GM11168 (cell line): ENCODE data around the gene CCDC93.
"Not testable (repeated sequence)": the region's sequence is repeated elsewhere in the genome, so short reads cannot be mapped to it uniquely, and the experiment has no call there.

Experiments
- in situ Hi-C: fragments of 300-500 bp; cut with MboI; formaldehyde crosslinking; loops from one replicate; pipeline ENCODE4 v1.12.0; 2022; ENCODE audit warnings: low sequenced_read_pairs; ENCODE audit not compliant: unreplicated experiment

CCDC93 gene

GRCh38 chr2:117931978-117932377 lies 81.9 kb downstream of the CCDC93 start:
- in situ Hi-C loops: no loop called here

- in situ Hi-C loops: no loop called here
These were observed 82.6 kb downstream of the CCDC93 start for GRCh38 chr2:117931266-117931665.

- in situ Hi-C loops: no loop called here
These were observed 83.1 kb downstream of the CCDC93 start for GRCh38 chr2:117930775-117931174.

- in situ Hi-C loops: not testable (repeated sequence)
These were observed 90.4 kb downstream of the CCDC93 start for GRCh38 chr2:117923471-117923870.

- in situ Hi-C loops: no loop called here
These were observed 92.3 kb downstream of the CCDC93 start for GRCh38 chr2:117921520-117921919.

- in situ Hi-C loops: no loop called here
These were observed 95.3 kb downstream of the CCDC93 start for GRCh38 chr2:117918608-117919007.

GRCh38 chr2:117917223-117917917 lies 96.5 kb downstream of the CCDC93 start:
- in situ Hi-C loops: no loop called here

GRCh38 chr2:117902933-117903332 lies 110.9 kb downstream of the CCDC93 start:
- in situ Hi-C loops: no loop called here

GRCh38 chr2:117888897-117889296 lies 125.0 kb downstream of the CCDC93 start:
- in situ Hi-C loops: no loop called here

GRCh38 chr2:117885308-117885707 lies 128.6 kb downstream of the CCDC93 start:
- in situ Hi-C loops: no loop called here

- in situ Hi-C loops: no loop called here
These were observed 134.9 kb downstream of the CCDC93 start for GRCh38 chr2:117879003-117879402.

- in situ Hi-C loops: no loop called here
These were observed 138.1 kb downstream of the CCDC93 start for GRCh38 chr2:117875786-117876185.
